Right hindlimb (tissue), 1 donor: Measurements from ENCODE around the gene S1PR1.
A peak's percentile ranks its signal among the peaks of the same experiment; 100 is the strongest.
"Not testable (repeated sequence)": the region's sequence is repeated elsewhere in the genome, so short reads cannot be mapped to it uniquely, and the experiment has no call there.

Experiments
- DNase-seq: peaks from one replicate; pipeline ENCODE4 v3.0.0-alpha.2; 2018

Gene S1PR1

DNA sequence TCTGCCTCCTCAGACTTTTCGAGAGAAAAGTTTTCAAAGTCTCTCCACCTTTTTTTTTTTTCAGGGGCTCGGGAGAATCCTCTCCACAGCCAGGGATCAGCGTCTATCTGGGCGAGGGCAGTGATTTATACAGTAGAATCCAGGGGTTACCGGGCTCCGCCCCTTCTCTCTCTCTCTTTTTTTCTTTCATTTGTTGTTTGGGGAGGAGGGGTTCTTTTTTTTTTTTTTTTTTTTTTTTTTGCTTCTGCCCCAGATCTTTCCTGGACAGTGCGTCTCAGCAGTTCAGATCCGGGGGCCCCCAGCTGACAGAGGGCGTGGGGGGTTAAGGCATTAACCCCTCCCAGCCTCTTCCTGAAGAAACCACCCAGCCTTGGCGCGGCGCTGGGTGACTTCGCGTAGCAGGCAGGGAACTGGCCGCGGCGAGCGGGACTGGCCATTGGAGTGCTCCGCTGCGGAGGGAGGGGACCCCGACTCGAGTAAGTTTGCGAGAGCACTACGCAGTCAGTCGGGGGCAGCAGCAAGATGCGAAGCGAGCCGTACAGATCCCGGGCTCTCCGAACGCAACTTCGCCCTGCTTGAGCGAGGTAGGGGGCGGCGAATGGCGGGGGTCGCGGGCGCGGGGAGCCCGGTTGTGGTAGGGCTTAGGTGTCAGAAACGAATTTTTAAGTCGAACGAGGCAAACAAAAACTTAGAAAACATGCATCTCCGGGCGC is at the start of gene S1PR1:
TSS of gene S1PR1 (plus strand) at position 504 of the 713 bp plus-strand sequence. CDS start 1,966 bp downstream, outside the sequence.
- peak; percentile 76 for DNase-seq

GRCh38 chr1:101187297-101187696 is 49.5 kb upstream of the S1PR1 start:
- DNase-seq = no peak

DNA sequence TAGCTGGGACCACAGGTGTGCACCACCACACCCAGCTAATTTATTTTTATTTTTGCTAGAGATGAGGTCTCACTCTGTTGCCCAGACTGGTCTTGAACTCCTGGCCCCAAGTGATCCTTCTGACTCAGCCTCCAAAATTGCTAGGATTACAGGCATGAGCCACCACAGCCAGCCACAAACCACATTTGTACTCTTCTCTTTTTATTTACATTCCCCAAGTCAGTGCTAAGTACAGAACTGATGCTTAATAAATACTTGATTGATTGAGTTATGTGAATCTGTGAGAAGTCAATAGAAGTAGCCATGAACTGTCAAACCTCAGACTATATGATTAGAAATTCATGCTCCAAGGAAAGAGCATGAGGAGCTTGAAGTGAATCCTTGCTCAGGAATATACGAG is 48.5 kb upstream of the S1PR1 start:
- DNase-seq = no peak

DNA sequence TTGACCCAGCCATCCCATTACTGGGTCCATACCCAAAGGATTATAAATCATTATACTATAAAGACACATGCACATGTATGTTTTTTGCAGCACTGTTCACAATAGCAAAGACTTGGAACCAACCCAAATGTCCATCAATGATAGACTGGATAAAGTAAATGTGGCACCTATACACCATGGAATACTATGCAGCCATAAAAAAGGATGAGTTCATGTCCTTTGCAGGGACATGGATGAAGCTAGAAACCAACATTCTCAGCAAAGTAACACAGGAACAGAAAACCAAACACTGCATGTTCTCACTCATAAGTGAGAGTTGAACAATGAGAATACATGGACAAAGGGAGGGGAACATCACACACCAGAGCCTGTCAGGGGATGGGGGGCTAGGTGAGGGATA is 47.9 kb upstream of the S1PR1 start:
- not testable (repeated sequence) for DNase-seq

- no peak for DNase-seq
Measured at GRCh38 chr1:101190441-101190840, 46.4 kb upstream of the S1PR1 start.

GRCh38 chr1:101191049-101191448 is 45.8 kb upstream of the S1PR1 start:
- DNase-seq = no peak

- no peak for DNase-seq
Measured at GRCh38 chr1:101193733-101194169, 43.1 kb upstream of the S1PR1 start.

DNA sequence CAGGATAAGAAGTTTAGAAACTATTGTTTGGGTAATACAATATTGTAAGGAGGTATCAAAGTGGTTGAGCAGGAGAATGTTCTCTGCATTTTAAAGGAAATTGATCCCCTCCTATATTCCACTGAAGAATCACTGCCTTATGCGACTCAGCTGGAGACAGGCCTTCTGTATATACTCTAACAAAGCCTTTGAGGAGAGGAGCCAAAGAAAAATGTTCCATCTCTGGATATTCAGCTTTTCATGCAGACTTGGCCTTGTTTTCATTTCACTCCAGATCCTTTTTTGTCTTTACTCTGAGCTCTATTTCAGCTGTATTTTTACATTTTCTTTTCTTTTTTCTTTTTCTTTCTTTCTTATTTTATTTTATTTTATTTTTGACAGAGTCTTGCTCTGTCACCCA is 42.1 kb upstream of the S1PR1 start:
- no peak for DNase-seq

DNA sequence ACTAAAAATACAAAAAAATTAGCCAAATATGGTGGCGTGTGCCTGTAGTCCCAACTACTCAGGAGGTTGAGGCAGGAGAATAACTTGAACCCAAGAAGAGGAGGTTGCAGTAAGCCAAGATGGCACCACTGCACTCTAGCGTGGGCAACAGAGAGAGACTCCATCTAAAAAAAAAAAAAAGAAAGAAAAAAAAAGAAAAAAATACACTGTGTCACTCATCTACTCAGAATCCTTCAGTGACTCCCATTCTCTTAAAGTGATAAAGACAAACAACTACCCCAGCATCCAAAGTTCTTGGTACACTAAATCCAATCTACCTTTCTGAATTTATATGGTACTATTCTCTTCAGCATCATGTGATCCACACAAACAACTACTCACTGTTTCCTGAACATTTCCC is 40.2 kb upstream of the S1PR1 start:
- no peak for DNase-seq

- DNase-seq = no peak
Measured at GRCh38 chr1:101198842-101199636, 37.8 kb upstream of the S1PR1 start.

- no peak for DNase-seq
Measured at GRCh38 chr1:101199637-101199982, 37.2 kb upstream of the S1PR1 start.

GRCh38 chr1:101200513-101200912 is 36.3 kb upstream of the S1PR1 start:
- DNase-seq = no peak

GRCh38 chr1:101203820-101204540 is 32.8 kb upstream of the S1PR1 start:
- DNase-seq = no peak

DNA sequence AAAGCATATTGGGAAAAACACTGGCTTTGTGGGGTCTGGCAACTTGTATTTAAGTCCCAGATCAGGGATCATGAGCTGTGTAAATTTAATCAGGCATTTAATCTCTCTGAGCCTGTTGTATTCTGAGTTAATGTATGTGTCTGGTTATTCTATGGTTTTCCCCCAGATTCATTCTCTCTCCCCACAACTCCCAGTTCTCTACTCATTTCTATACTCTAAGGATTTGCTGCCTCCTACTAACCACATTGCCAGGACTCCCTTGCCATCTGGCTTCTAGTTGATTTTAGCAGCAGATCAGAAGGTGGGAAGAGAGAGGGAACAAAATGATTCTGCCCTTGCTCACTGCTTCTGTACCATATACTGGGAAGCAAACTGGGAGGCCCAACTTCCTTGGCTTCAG is 31.4 kb upstream of the S1PR1 start:
- DNase-seq = no peak

DNA sequence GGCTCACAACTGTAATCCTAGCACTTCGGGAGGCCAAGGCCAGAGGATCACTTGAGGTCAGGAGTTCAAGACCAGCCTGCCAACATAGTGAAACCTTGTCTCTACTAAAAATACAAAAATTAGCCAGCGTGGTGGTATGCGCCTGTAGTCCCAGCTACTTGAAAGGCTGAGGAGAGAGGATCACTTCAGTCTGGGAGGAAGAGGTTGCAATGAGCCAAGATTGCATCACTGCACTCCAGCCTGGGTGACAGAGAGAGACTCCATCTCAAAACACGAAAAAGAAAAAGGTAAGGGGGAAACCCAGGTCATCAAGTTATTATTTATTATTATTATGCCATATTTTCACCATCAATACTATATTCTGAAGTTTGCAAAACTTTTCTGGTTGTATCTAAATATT is 30.7 kb upstream of the S1PR1 start:
- DNase-seq = not testable (repeated sequence)

- DNase-seq = not testable (repeated sequence)
Measured at GRCh38 chr1:101207271-101207670, 29.5 kb upstream of the S1PR1 start.

DNA sequence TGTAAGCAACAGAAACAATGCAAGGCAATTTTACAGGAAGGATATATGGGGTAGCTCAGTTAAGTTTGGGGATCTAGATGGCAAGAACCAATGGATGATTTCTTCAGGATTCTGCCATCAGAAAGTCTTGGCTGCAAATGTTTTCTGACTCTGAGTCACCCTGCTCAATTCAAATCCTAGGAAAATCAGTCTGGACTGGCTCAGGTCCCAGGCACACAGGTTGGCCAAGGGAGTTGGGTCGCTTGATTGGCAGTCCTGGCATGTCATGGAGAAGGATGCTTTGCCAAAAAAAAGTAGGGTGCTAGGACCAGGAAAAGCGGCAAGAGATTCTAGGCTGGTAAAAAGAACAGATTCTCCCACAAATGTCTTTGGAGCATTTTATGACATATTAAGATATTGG is 28.9 kb upstream of the S1PR1 start:
- no peak for DNase-seq

GRCh38 chr1:101215363-101216011 is 21.3 kb upstream of the S1PR1 start:
- DNase-seq = no peak

- DNase-seq = no peak
Measured at GRCh38 chr1:101216623-101217022, 20.2 kb upstream of the S1PR1 start.

GRCh38 chr1:101217148-101217547 is 19.7 kb upstream of the S1PR1 start:
- DNase-seq = no peak

DNA sequence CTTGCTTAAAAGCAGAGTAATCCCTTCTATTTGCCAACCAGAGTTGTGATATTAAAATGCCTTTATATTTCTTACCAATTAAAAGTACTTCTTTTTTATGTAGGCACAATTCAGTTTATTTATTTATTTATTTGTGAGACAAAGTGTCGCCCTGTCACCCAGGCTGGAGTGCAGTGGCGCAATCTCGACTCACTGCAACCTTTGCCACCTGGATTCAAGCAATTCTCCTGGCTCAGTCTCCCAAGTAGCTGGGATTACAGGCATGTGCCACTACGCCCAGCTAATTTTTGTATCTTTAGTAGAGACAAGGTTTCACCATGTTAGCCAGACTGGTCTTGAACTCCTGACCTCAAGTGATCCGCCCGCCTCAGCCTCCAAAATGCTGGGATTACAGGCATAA is 17.9 kb upstream of the S1PR1 start:
- DNase-seq = not testable (repeated sequence)

DNA sequence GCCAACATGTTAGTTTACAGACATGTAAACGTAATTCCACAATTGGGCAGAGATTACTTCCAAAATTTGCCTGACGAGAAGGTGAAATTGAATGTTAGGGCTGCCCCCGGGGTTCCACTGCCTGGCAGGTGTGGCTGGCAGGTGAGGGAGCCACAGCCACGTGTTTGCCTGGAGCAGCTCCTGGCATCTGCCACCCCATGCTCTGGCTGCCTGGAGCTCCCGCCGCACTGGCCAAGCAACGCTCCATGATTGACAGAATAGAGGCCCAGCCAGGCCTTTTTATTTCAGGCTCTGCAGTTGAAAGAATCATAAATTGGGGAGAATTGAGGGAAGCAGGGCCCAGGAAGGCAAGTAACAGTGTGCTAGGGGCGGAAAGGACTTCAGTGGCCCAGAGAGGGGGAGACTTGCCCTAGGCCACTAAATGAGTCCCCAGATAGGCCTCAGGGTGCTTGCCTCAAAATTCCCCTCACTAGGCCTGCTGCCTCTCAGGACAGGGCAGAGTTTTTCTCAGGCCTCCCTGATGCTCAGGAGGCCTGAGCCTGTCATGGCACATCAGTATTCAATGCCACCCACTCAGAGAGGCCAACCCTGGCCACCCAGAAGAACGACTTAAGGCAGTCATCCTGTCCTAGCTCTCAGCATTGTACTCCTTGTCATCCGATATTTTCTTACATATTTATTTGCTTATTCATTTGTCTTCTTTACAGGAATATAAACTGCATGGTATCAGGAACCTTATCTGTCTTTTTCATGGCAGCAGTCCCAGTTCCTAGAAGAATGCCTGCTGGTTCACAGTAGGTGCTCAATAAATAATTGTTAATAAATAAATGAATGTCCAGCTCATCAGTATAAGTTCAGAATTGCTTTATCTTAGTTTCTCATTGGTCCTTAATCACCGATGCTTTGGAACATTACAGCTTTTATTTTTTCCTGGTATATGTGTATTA is 16.6 kb upstream of the S1PR1 start:
- DNase-seq = no peak
